ENCODE data around the gene GLI1. TPM values are rescaled to one million over a fixed set of nuclear protein-coding genes. Genes with fewer than 3 reads are reported as not detected.

The GLI1 gene
- polyA plus RNA-seq, 1 donor (not counting 4 experiments of a cell fraction or from before 2014, with no cell fraction given): 1.0 TPM

GRCh38 chr12:57429473-57430111 is 30.0 kb upstream of the GLI1 start:
- peak overlapping the region; percentile 57 to 95 (median 78) for H3K4me3 ChIP-seq (ENCODE audit: control insufficient read depth in 2 of 3, extremely low read depth in 1 of 3, insufficient read depth in 2 of 3, low read depth in 1 of 3, low read length in 3 of 3)
- dilution Hi-C loops (cut with MboI; ENCODE audit: extremely low pct_ligation_motif_present, low sequenced_read_pairs): no loop called here
- H3K27ac ChIP-seq (ENCODE audit: control insufficient read depth, insufficient read depth, low read length): peak overlapping the region; percentile 93
- peak overlapping the region; percentile 7 for H2AFZ ChIP-seq (ENCODE audit: control insufficient read depth, low read length)
- FAIRE-seq: no peak
- H4K20me1 ChIP-seq (ENCODE audit: control insufficient read depth, extremely low read depth, insufficient read depth, low read length): no peaks in the 10 kb centered on the region
- no peaks in the 10 kb centered on the region for H3K9me1 ChIP-seq (ENCODE audit: control insufficient read depth, extremely low read depth, insufficient read depth, low read length)
- peak overlapping the region; percentile 93 for H3K9ac ChIP-seq (ENCODE audit: control insufficient read depth, extremely low read depth, insufficient read depth, low read length)
- H3K36me3 ChIP-seq (ENCODE audit: control insufficient read depth in 2 of 2, extremely low read depth in 1 of 2, insufficient read depth in 2 of 2, low read length in 2 of 2): peaks cover 0 to 9% of the 10 kb centered on the region in 2 experiments
- TF ChIP-seq EZH2 (IDR thresholded peaks at IDR 0.05; ENCODE audit: low read length): no peak
- no peak for TF ChIP-seq CTCF (optimal IDR thresholded peaks at IDR 0.05 in 1 of 3, IDR thresholded peaks at IDR 0.05 in 1 of 3, conservative IDR thresholded peaks at IDR 0.05 in 1 of 3; ENCODE audit: extremely low read depth in 1 of 3, insufficient read depth in 2 of 3, low read length in 3 of 3)
- no peak for DNase-seq (ENCODE audit: low read depth, low spot score)
- H3K4me1 ChIP-seq (ENCODE audit: control insufficient read depth, extremely low read depth, insufficient read depth, low read length): peaks cover 9% of the 10 kb centered on the region
- peak overlapping the region; percentile 100 for H3K4me2 ChIP-seq (ENCODE audit: control insufficient read depth, extremely low read depth, insufficient read depth, low read depth, low read length)
- peaks cover 33% of the 10 kb centered on the region for H3K79me2 ChIP-seq (ENCODE audit: control insufficient read depth, insufficient read depth, low read length)
- no peaks in the 10 kb centered on the region for H3K27me3 ChIP-seq (ENCODE audit: control insufficient read depth, extremely low read depth, insufficient read depth, low read length)
- H3K9me3 ChIP-seq (ENCODE audit: control insufficient read depth, low read depth, low read length): no peaks in the 10 kb centered on the region

GRCh38 chr12:57430112-57430930 is 29.3 kb upstream of the GLI1 start:
- dilution Hi-C loops (cut with MboI; ENCODE audit: extremely low pct_ligation_motif_present, low sequenced_read_pairs): no loop called here
- no peaks in the 10 kb centered on the region for H3K27me3 ChIP-seq (ENCODE audit: control insufficient read depth, extremely low read depth, insufficient read depth, low read length)
- peak overlapping the region; percentile 93 for H3K27ac ChIP-seq (ENCODE audit: control insufficient read depth, insufficient read depth, low read length)
- no peaks in the 10 kb centered on the region for H3K9me3 ChIP-seq (ENCODE audit: control insufficient read depth, low read depth, low read length)
- H4K20me1 ChIP-seq (ENCODE audit: control insufficient read depth, extremely low read depth, insufficient read depth, low read length): no peaks in the 10 kb centered on the region
- H3K36me3 ChIP-seq (ENCODE audit: control insufficient read depth in 2 of 2, extremely low read depth in 1 of 2, insufficient read depth in 2 of 2, low read length in 2 of 2): peaks cover 0 to 9% of the 10 kb centered on the region in 2 experiments
- H3K4me1 ChIP-seq (ENCODE audit: control insufficient read depth, extremely low read depth, insufficient read depth, low read length): peaks cover 9% of the 10 kb centered on the region
- peak overlapping the region; percentile 7 for H2AFZ ChIP-seq (ENCODE audit: control insufficient read depth, low read length)
- FAIRE-seq: no peak
- peaks cover 31% of the 10 kb centered on the region for H3K79me2 ChIP-seq (ENCODE audit: control insufficient read depth, insufficient read depth, low read length)
- H3K4me3 ChIP-seq (ENCODE audit: control insufficient read depth in 2 of 3, extremely low read depth in 1 of 3, insufficient read depth in 2 of 3, low read depth in 1 of 3, low read length in 3 of 3): peak overlapping the region; percentile 57 to 95 (median 78)
- H3K9ac ChIP-seq (ENCODE audit: control insufficient read depth, extremely low read depth, insufficient read depth, low read length): peak overlapping the region; percentile 93
- peak overlapping the region; percentile 100 for H3K4me2 ChIP-seq (ENCODE audit: control insufficient read depth, extremely low read depth, insufficient read depth, low read depth, low read length)
- DNase-seq (ENCODE audit: low read depth, low spot score): no peak
- TF ChIP-seq CTCF (optimal IDR thresholded peaks at IDR 0.05 in 1 of 3, IDR thresholded peaks at IDR 0.05 in 1 of 3, conservative IDR thresholded peaks at IDR 0.05 in 1 of 3; ENCODE audit: extremely low read depth in 1 of 3, insufficient read depth in 2 of 3, low read length in 3 of 3) (peak in 1 of 3 experiments; percentile 13), EZH2 (IDR thresholded peaks at IDR 0.05; ENCODE audit: low read length) (no peak)
- H3K9me1 ChIP-seq (ENCODE audit: control insufficient read depth, extremely low read depth, insufficient read depth, low read length): no peaks in the 10 kb centered on the region
